ENCODE measurements around the gene PCED1A.

PCED1A gene

GRCh38 chr20:2871111-2871465, 30.6 kb upstream of the PCED1A start:
- TF ChIP-seq, protein P1, sequence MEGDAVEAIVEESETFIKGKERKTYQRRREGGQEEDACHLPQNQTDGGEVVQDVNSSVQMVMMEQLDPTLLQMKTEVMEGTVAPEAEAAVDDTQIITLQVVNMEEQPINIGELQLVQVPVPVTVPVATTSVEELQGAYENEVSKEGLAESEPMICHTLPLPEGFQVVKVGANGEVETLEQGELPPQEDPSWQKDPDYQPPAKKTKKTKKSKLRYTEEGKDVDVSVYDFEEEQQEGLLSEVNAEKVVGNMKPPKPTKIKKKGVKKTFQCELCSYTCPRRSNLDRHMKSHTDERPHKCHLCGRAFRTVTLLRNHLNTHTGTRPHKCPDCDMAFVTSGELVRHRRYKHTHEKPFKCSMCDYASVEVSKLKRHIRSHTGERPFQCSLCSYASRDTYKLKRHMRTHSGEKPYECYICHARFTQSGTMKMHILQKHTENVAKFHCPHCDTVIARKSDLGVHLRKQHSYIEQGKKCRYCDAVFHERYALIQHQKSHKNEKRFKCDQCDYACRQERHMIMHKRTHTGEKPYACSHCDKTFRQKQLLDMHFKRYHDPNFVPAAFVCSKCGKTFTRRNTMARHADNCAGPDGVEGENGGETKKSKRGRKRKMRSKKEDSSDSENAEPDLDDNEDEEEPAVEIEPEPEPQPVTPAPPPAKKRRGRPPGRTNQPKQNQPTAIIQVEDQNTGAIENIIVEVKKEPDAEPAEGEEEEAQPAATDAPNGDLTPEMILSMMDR (IDR thresholded peaks at IDR 0.05): no peak
- Histone ChIP-seq H3K9me3 (no peaks in the 10 kb centered on the region), H3K27ac (no peak overlapping the region), H3K27me3 (peaks cover 29% of the 10 kb centered on the region), H3K4me3 (ENCODE audit: low read depth in 1 of 2, low read length in 1 of 2) (no peak overlapping the region), H3K36me3 (peaks cover 16% of the 10 kb centered on the region), H3K4me1 (ENCODE audit: control insufficient read depth in 1 of 2, insufficient read depth in 1 of 2, low read depth in 1 of 2, low read length in 1 of 2) (peaks cover 21 to 33% of the 10 kb centered on the region in 2 experiments)

DNA sequence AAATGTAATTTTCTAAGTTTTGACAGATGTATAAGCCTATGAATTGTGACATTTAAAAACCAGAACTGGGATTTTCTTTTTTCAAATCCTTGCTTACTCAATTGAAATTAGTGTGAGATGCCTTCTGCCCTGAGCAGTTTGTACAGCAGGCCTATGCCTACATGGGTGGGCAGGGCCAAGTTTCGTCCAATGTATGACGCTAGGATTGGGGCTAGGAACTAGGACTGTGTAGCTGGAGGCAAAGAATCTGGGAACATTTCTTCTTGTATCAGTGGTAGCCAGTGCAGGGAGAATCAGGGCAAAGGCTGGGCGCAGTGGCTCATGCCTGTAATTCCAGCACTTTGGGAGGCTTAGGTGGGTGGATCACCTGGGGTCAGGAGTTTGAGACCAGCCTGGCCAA, 28.9 kb upstream of the PCED1A start:
- Histone ChIP-seq H3K27ac (no peak overlapping the region), H3K27me3 (peaks cover 29% of the 10 kb centered on the region), H3K4me1 (ENCODE audit: control insufficient read depth in 1 of 2, insufficient read depth in 1 of 2, low read depth in 1 of 2, low read length in 1 of 2) (peaks cover 13 to 21% of the 10 kb centered on the region in 2 experiments), H3K4me3 (ENCODE audit: low read depth in 1 of 2, low read length in 1 of 2) (no peak overlapping the region), H3K36me3 (peaks cover 33% of the 10 kb centered on the region), H3K9me3 (no peaks in the 10 kb centered on the region)
- TF ChIP-seq, protein P1 (IDR thresholded peaks at IDR 0.05): no peak

- TF ChIP-seq, protein P1 (IDR thresholded peaks at IDR 0.05): no peak
- Histone ChIP-seq H3K4me3 (ENCODE audit: low read depth in 1 of 2, low read length in 1 of 2) (no peak overlapping the region), H3K9me3 (no peaks in the 10 kb centered on the region), H3K36me3 (peaks cover 52% of the 10 kb centered on the region), H3K4me1 (ENCODE audit: control insufficient read depth in 1 of 2, insufficient read depth in 1 of 2, low read depth in 1 of 2, low read length in 1 of 2) (peaks cover 4 to 6% of the 10 kb centered on the region in 2 experiments), H3K27ac (no peak overlapping the region), H3K27me3 (peaks cover 21% of the 10 kb centered on the region)
These were observed 26.8 kb upstream of the PCED1A start for GRCh38 chr20:2867081-2867864.

- Histone ChIP-seq H3K9me3 (no peaks in the 10 kb centered on the region), H3K36me3 (peaks cover 62% of the 10 kb centered on the region), H3K27me3 (peaks cover 11% of the 10 kb centered on the region), H3K27ac (no peak overlapping the region), H3K4me3 (ENCODE audit: low read depth in 1 of 2, low read length in 1 of 2) (no peak overlapping the region), H3K4me1 (ENCODE audit: control insufficient read depth in 1 of 2, insufficient read depth in 1 of 2, low read depth in 1 of 2, low read length in 1 of 2) (no peaks in the 10 kb centered on the region)
- TF ChIP-seq, protein P1 (IDR thresholded peaks at IDR 0.05): no peak
These were observed 25.8 kb upstream of the PCED1A start for GRCh38 chr20:2866236-2866635.

DNA sequence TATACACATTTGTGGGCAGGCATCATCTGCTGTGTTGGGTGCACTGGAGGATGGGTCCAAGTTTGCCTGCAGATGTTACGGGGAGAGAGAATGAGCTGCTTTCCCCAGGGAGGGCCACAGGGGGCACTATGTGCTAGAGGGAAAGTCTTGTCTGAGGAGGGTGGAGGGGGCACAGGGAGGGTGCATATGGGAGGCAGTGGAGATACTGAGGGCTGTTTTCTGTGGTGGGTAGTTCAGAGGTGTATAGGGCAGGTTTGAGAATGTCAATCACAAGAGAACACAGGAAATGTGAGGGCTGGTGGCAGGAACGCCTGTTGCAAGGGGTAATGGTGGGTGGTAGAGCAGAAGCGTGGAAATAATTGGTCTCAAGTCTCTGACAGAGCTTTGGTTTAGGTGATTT, 25.2 kb upstream of the PCED1A start:
- Histone ChIP-seq H3K4me3 (ENCODE audit: low read depth in 1 of 2, low read length in 1 of 2) (no peak overlapping the region), H3K27me3 (peaks cover 5% of the 10 kb centered on the region), H3K27ac (no peak overlapping the region), H3K36me3 (peaks cover 69% of the 10 kb centered on the region), H3K9me3 (no peaks in the 10 kb centered on the region), H3K4me1 (ENCODE audit: control insufficient read depth in 1 of 2, insufficient read depth in 1 of 2, low read depth in 1 of 2, low read length in 1 of 2) (no peaks in the 10 kb centered on the region)
- TF ChIP-seq, protein P1 (IDR thresholded peaks at IDR 0.05): no peak
